ENCODE data around the gene PLA2G4A.
A peak's percentile ranks its signal among the peaks of the same experiment; 100 is the strongest.

Gene PLA2G4A

GRCh38 chr1:186997877-186998276 lies 169.1 kb downstream of the PLA2G4A start:
- no peak for TF ChIP-seq CTCF (IDR thresholded peaks at IDR 0.05; ENCODE audit: low read depth, low read length)
- no peak for DNase-seq (ENCODE audit: extremely low read depth, low read depth)

- no peak for DNase-seq (ENCODE audit: extremely low read depth, low read depth)
- no peak for TF ChIP-seq CTCF (IDR thresholded peaks at IDR 0.05; ENCODE audit: low read depth, low read length)
Observed at GRCh38 chr1:186999506-186999905, 170.8 kb downstream of the PLA2G4A start.

- no peak for TF ChIP-seq CTCF (IDR thresholded peaks at IDR 0.05; ENCODE audit: low read depth, low read length)
- DNase-seq (ENCODE audit: extremely low read depth, low read depth) = peak; percentile 56
Observed at GRCh38 chr1:187001198-187001889, 172.6 kb downstream of the PLA2G4A start.

- TF ChIP-seq CTCF (IDR thresholded peaks at IDR 0.05; ENCODE audit: low read depth, low read length) = no peak
- DNase-seq (ENCODE audit: extremely low read depth, low read depth) = no peak
Observed at GRCh38 chr1:187003353-187003752, 174.6 kb downstream of the PLA2G4A start.

GRCh38 chr1:187006896-187007295 lies 178.1 kb downstream of the PLA2G4A start:
- DNase-seq (ENCODE audit: extremely low read depth, low read depth) = no peak
- no peak for TF ChIP-seq CTCF (IDR thresholded peaks at IDR 0.05; ENCODE audit: low read depth, low read length)

GRCh38 chr1:187009320-187009719 lies 180.6 kb downstream of the PLA2G4A start:
- DNase-seq (ENCODE audit: extremely low read depth, low read depth) = no peak
- TF ChIP-seq CTCF (IDR thresholded peaks at IDR 0.05; ENCODE audit: low read depth, low read length) = no peak

- DNase-seq (ENCODE audit: extremely low read depth, low read depth) = no peak
- no peak for TF ChIP-seq CTCF (IDR thresholded peaks at IDR 0.05; ENCODE audit: low read depth, low read length)
Observed at GRCh38 chr1:187010571-187011309, 182.0 kb downstream of the PLA2G4A start.
